NCI-H1105 treated with DMSO at 0.1 percent for 48 hours (cell line): ENCODE data around the gene FAM193A.
"Not testable (repeated sequence)": the region's sequence is repeated elsewhere in the genome, so short reads cannot be mapped to it uniquely, and the experiment has no call there.

Source experiments
- DNase-seq: peaks from one replicate; lab custom pipeline; 2025; lab: John Stamatoyannopoulos, UW

FAM193A gene

DNA sequence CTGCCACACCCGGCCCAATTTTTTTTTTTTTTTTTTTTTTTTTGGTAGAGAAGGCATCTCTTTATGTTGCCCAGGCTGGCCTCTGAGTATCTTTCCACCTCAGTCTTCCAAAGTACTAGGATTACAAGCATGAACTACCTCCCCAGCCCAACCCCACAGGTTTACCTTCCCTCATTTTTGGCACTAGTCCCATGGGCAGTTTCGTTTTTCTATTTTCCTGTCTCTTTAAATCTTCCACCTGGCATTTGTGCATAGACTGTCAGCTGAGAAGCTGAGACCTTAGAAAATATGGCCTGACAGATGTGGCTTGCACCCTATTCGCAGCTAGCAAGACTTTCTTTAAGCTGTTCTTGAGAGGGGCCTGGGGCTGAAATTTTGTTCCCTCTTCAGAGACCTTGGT is 191.8 kb downstream of the FAM193A start:
- DNase-seq = no peak

DNA sequence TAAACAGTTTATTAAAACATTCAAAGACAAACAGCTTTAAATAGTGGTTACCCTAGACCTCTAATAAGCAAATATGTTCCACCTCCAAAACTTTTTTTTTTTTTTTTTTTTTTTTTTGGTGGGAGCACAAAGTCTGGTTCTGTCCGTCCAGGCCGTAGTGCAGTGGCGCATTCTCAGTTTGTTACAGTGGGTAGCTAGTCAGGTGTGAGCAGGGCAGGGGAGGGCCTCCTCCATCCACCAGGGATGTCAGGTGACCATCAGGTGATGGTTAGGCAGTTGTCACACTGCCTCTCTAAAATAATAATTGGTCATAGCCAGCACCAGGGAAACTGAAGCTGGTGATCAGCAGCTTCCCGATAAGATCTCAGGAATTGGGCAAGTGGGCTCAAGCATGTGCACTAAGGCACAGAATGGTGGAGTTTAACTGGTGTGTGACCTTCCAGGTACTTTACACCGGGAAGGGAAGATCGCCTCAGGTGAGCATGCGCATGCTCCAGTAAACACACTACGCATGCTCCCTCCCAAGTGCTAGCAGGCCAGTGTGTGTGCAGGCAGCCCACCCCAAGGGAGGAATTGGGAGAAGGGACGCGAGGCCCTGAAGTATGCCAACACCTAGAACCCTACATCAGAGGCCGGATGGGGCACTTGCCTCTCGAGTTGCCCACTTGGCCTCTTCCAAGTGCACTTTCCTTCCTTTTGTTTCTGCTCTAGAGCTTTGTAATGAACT is 192.5 kb downstream of the FAM193A start:
- no peak for DNase-seq

DNA sequence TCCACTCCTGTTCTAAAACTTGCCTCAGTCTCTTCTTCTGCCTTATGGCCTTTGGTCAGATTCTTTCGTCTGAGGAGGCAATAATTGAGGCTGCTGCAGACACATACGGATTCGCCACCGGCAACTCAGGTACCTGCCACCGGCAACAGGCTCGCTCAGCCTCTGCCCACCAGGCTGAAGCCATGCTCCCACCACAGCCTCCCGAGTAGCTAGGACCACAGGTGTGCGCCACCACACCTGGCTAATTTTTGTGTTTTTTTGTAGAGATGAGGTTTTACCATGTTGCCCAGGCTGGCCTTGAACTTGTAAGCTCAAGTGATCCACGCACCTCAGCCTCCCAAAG is 193.1 kb downstream of the FAM193A start:
- DNase-seq = no peak

DNA sequence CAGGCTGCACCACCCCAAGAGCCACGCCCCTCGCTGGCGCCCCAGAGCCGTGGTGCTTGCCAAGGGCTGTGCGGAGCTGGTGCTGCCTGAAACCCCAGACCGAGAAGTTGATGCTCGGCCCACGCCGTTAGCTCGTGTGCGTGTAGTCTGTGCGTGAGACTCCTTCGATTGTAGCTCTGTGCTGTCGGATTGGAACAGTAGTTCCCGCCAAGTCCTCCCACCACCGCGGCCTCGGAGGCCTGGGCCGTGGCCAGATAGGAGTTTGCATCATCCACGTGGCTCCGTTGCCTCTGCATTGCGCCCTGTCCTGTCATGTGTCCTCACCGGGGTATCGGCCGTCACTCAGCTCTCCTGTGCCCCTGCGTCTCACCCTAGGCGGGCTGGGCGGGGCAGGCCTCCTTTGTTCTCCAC is 195.5 kb downstream of the FAM193A start:
- DNase-seq = no peak

DNA sequence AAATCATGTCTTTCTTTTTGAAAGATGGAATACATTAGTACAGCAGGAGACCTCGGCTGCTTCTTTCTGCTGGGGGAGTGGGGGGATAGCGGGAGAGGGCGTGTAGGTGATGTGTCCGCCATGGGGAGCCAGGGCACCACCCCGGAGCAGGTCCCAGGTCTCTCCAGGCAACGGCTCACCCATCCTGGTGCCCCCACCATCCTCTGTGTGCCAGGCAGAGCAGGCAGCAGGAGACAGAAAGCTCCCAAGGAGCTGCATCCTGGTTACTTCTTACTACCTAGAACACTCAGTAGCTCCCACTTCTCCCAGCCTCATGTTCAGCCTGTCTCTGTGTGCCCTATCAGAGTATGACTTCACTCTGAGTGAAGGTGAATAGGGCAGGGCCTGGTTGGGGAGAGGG is 196.1 kb downstream of the FAM193A start:
- DNase-seq = no peak

DNA sequence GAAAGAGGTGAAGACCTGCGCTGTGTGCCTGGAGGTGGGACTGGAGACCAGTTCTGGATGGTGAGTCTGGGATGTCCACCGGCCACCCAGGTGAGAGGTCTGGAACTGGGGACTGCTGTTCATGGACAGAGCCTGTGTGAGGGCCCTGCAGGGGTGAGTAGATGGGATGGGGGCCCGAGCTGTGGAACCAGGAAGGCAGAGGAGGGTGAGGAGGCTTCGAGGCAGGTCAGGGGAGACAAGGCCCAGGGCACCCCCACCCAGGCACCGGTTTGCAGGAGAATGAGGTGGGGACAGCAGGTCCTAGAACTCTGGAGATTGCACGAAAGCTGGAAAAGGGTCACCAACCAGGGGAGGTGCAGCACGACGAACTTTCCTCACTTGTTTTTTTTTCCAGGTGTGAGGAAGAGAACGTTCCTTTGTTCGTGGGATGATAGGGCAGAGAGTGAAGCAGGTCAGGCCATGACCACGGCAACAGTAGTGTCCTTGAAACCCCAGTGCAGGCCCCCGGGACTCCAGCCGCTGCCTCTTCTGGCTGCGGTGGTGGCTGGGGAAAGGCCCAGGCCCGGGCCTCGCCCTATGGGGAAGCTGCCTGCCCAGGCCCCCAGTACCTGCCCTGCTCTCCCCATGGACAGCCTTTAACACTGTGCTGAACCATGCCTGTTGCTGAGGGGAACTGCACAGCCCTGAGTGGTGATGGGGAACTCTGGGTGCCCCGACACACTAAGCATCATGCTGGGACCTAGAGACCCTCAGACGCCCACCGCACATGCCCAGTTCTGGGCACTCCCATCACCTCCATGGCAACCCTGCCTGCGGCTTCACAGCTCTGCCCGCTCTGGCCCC is 196.8 kb downstream of the FAM193A start:
- no peak for DNase-seq

DNA sequence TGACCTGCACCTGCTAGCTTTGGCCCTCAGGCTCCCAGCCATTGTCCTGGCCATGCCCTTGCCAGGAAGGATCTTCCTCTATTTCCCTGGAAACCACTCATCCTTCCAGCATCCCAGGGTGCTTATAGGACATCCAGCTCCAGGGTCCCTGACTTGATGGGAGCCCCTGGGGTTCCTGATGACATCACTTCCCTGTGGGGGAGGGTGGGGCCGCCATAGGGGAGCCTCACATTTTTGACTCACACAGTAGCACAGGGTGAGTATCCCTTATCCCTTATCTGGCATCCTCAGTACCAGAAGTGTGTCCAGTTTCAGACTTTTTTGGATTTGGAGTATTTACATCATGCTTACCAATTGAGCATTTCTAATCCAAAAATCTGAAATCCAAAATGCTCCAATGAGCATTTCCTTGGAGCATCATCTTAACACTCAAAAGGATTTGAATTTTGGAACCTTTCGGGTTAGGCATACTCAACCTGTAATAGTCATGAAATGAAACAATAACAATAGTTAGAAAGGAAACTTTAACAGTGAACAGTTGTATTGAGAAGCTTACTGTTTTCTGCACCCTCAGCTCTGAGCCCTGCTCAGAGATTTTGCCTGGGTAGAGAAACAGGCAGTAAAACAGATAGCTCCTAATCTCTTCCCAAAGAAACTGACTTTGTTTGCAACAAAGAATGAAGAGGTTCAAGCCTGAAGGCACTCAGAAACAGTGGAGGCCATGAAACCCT is 197.6 kb downstream of the FAM193A start:
- DNase-seq = no peak

DNA sequence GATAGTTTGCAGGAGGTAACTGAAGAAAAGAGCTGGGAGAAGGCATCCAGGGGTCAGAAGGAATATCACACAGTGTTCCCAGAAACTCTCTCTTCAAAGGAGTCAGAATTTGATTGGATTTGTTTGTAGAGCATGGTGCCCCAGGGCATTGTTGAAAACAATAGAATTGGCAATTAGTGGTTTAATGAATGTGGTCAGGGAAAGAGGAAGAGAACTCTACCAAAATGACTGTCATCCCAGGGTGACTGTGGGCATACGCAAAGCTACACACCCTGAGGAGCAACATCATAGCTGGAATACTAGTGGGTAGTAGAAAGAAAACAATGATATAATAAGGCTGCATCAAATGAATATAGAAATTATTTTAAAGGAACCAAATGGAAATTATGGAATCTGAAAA is 198.2 kb downstream of the FAM193A start:
- DNase-seq = no peak

DNA sequence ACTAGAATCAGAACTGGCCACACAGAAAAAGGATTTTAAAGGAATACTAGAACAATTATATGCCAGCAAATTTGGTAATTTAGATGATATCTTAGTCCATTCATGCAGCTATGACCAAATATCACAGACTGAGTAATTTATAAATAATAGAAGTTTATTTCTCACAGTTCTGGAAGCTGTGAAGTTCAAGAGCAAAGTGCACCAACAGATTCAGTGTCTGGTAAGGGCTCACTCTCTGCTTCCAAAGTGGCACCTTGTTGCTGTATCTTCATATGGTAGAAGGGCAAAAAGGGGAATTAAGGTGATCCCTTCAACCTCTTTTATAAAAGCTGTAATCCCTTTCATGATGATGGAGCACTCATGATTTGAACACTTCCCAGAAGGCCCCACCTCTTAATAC is 199.4 kb downstream of the FAM193A start:
- no peak for DNase-seq

DNA sequence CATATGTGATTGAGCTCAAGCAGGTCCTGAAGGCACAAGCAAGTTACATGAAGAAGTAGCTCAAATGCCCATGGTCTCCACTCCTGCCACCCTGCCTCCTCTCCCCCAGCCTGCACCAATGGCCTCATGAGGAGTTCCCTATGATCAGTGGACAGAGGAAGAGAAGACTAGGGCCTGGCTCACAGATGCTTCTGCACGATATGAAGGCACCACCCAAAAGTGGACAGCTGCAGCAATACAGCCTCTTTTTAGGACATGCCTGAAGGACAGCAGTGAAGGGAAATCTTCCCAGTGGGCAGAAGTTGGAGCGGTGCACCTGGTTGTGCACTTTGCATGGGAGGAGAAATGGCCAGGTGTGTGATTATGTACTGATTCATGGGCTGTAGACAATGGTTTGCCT is 201.8 kb downstream of the FAM193A start:
- not testable (repeated sequence) for DNase-seq

DNA sequence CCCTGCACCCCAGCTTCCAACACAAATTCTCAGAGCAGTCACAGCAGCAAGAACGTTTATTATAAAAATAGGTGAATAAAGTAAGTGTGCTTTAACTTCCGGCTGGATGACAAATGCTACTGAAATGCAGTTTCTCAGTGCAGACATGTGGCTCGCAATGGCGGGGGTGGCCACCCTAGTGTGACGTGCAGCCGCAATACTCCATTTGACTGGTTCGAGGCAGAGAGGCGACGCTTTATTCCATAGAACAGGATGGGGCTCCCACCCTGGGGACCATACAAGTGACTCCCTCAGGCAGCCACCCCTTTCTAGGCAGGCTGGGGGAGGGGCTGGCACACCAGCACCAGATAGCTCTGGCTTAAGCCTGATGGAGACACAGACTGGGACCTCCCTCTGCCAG is 205.2 kb downstream of the FAM193A start:
- DNase-seq = no peak

DNA sequence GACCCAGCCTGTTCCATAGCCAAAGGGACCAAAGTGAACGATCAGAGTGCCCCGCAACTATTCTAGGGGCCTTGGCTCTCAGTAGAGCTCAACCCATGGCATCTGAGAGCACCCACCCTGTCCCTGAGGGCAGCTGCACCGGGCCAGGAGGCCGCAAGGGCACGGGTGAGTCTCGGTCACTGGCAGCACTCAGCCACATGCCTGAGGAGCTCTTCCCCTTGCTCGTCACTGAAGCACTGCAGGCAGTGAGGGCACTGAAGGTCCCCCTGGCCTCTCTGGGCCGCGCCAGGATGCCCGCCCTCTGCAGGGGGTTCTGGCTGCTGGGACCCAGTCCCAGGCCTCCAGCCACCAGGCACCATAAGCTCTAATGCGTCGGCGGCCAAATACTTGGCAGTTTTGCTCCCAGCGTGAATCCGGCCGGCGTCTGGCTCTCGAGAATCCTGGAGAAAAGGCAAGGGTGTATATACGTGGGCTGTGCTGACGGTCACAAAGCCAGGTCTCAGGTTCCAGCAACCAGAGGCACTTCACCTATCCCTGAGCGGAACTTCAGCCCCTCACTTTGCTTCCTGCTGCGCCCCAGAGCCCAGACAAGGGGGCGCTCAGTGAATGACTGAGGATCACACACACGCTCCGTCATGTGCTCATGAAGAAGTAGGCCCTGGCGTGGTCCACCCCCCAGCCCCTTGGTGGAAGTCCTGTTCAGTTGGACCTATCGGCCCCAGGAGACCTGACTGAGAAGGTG is 205.8 kb downstream of the FAM193A start:
- no peak for DNase-seq

DNA sequence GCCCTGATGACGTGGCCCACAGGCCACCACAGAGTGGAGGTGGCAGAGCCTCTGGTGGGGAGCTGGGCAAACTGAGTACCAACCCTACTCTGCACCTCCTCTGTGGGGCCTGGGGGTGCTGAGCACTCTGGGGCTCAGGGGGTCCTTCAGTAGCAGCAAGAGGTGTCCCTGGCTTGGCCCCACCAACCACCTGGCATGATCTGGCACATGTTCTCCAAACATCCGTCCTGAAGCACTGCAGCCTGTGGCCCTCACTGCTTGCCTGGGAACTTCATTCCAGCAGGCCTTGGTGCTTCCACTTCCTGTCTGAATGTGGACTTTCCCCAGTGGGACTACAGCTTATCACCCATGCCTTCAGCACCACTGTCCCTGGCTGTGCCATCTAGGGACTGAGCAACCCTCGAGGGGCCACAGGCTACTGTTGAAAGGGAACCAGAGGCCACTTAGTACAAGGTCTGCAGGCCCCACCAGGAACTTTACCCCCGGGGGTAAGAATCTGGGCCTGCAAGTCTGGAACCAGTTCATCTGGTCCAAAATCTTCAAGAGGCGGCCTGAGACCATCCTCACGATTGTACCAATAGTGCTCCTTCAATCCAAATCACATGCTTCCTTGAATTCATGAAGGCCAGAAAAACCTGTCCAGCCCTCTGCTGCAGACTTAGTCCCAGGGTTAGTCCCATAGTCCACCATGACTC is 206.5 kb downstream of the FAM193A start:
- no peak for DNase-seq

DNA sequence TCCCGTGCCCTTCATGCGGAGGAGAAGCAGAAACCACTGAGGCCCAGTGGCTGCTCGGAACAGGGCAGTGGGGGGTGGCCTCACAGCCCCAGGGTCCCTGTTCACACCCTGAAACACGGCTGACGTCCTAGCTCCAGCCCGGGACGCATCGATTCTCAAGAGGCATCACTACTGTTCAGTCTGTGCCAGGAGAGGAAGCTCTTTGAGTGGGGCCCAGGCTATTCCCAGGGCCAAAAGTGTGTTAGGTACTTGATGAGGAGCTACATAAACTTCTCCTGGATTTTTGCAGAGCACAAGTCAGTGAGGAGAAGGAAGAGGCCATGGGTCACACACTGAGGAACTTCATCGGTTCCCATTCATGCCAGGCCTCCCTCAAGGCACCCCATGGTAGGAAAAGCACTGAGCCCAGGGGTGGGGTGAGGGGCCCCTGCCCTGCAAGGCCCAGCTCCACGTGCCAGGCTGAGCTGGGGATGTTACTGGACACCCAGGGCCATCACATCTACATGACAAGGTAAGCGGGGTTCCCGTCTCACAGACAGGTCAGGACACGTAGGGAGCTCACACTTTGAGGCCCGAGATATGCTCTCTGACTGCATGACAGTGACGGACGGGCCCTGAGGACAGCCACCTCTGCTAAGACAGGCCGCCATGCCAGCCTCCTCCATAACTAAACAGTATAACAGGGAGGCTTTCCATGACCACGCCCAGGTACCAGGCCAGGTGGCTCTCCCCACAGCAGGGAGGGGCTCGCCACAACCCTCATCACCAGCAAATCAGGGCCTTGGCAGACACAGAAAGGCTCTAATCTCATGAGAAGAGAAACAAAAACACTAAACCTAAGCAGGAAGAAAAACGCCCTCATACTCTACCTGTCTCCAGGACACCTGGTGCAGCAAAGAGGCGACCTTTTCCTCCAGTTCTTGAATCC is 207.3 kb downstream of the FAM193A start:
- DNase-seq = no peak

DNA sequence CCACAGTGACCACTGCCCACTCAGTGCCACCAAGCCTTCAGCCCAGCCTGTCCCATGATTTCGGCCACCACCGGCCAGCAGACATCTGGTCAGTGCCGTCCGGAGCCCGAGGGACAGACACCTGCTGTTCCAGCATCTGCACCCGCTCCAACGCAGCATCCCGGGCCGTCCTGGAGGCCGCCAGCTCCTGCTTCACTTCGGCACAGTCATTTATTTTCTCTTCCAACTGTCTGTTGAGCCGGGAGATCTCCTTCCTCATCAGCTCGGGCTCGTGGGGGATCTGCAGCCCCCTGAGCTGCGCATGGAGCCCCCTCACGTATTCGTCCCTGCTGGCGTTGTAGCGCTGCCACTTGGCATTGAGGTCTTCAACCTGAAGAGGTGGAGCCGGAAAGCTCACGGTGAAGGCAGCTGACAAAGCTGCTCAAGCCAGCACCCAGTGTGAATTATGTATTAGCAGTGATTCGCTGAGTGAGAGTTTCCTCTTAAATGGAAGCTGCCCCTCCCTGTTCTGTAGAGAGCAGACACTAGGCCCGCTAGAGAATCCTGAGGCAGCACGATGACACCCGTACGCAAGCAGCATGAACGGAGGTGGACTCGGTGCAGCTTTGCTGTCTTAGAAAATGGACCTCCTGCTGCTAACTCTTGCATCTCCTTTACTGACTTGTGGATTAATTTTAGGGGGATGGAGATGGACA is 208.3 kb downstream of the FAM193A start:
- DNase-seq = no peak

DNA sequence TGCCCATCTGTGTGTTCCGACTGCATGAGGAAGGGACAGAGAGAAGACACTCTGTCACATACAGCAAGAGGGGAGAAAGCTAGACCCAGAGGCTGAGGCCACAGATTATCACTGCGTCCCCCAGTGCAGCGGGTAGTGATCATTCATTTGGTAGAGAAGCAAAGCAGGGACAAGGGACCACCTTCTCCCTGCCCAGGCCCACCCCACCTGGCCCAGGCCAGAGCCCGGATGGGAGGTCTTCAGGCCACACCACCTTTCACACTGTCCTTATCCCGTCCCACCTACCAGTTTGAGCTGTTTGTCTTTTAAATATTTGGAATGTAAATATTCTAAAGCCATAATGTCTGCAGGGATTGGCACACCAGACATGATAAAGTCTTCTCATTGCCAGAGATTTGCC is 209.1 kb downstream of the FAM193A start:
- DNase-seq = no peak

DNA sequence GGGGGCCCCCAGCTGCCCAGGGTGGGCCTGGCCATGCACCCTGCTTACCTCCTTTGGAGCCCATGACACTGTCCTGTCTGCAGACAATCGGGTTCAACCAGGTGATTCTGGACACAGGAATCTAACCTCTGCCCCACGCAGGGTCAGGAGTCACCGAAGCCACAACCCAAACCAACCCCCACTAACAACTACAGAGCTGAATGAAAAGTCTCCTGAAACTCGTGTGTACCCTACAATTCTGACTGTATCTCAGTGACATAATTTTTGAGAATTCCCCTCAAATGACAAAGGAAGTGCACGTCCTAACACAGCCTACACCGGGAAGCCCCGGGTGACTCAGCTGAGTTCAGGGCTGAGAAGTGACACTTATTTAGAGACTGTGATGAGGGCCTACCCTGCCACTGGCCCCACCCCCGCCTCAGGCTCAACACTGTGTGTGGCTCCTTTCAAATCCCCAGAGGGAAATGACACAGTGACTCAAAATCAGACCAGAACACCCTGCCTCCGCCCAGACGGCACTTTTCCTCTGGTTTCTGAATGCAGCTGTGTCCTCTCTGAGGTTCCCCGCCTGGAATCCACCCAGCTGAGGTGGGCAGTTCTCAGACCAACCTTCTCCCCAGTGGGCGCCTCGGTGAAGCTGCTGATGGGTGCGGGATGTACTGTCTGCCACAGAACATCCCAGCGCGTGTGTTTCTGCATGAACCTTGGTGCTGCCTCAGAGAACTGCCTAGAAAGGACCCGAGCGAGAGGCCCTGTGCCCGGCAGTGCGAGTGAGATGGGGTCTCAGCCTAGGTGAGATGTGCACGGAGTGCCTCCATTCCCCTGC is 209.7 kb downstream of the FAM193A start:
- no peak for DNase-seq

DNA sequence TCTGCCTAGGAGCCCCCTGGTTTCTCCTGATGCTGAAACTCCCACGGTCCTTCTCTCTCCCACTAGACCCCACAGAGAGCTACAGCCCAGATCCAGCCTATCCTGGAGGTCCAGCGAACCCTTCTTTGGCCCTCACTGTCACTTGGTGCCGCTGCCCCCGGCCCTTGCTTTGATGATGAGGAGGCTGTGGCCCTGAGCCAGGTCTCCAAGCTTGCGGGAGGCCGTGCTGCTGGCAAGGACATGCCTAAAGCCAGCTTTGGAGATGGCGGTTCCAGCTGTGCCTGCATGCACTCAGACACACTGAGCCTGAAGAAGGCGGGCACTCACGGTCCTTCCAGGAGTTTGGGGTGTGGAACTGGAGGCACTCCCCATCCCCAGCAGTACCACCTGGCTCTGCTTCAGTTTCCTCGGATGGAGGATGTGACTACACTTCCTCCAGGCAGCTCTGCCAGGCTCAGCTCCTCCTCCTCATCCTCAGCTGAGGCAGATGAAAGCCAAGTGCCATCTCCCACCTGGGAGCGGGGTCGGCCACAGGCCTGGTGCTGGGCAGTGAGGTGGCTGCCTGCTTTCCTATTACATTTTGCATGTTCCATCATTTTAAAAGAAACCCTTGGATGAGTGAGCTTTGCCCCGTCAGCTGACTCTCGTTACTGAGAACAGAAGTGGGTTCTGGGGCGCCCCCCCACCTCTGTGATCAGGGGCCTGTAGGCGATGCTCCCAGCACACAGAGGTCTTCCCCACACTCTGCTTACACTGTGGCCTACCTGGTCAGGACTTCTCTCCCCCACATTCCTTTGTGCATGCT is 210.6 kb downstream of the FAM193A start:
- no peak for DNase-seq
